Pancreas (tissue), 10 donors: ENCODE results near the gene KIAA0753. TPM values are rescaled to one million over a fixed set of nuclear protein-coding genes. Genes with fewer than 3 reads are reported as not detected.

ENCODE experiments used
- ATAC-seq, 4 donors: fragments of 200-7000 bp; cut with Tn5 transposase; one replicate each; pipeline versions ENCODE4 v1.8.0 to v1.9.1; 2020; ENCODE audit warnings: mild to moderate bottlenecking in 4 of 4, moderate library complexity in 4 of 4
- DNase-seq, 6 donors: peaks; one replicate each; pipeline ENCODE4 v3.0.0-alpha.2; 2020
- FAIRE-seq: peaks from 2 replicates; lab custom pipeline; 2012; peaks lifted over from hg19 to GRCh38; lab: Jason Lieb, UNC
- H3K27ac ChIP-seq, 4 donors: fragments of 200-600 bp; sonication (generic); 1 replicate in 3 of 4; 2 replicates in 1 of 4; pipeline versions ENCODE4 v1.5.0 to v1.8.0; 2020
- H3K27me3 ChIP-seq, 4 donors: fragments of 200-600 bp; one replicate each; pipeline ENCODE4 v1.8.0; 2021
- H3K36me3 ChIP-seq, 3 donors: fragments of 200-600 bp; sonication (generic) in 1 of 3; one replicate each; pipeline versions ENCODE4 v1.5.0 to v1.8.0; 2020 to 2021
- H3K4me1 ChIP-seq, 3 donors: fragments of 200-600 bp; one replicate each; pipeline ENCODE4 v1.8.0; 2021
- H3K4me3 ChIP-seq, 4 donors: fragments of 200-600 bp; sonication (generic) in 2 of 4; one replicate each; pipeline versions ENCODE4 v1.5.0 to v1.8.0; 2020 to 2021
- H3K9me3 ChIP-seq, 4 donors: fragments of 200-600 bp; one replicate each; pipeline ENCODE4 v1.8.0; 2021
- WGBS, 2 donors: extraction: QIAGEN DNeasy Blood & Tissue Kit; methylation state at CpG; one replicate each; pipeline ENCODE4 v1.1.7; 2013; 5-methylcytosine and 5-hydroxymethylcytosine counted together
- intact Hi-C, 3 donors: fragments of 100-400 bp; cut with DNase I; formaldehyde crosslinking; loops; one replicate each; pipeline versions ENCODE4 v1.11.1 to v1.14.2; 2022
- polyA plus RNA-seq, 2 donors: library from polyadenylated mRNA; stranded (reverse); fragments of 200-250 nt; gene quantifications; one replicate each; pipeline ENCODE4 v1.2.3, GENCODE V29; 2013
- total RNA-seq, 6 donors: library from RNA; stranded (reverse); fragmentation: NEBNext Ultra II Directional in 4 of 6; extraction: Animal tissue kit (Norgen Biotek cat#: 25700) in 4 of 6; gene quantifications; one replicate each; pipeline versions ENCODE4 v1.2.1 to v1.2.4, GENCODE V29; 2021 to 2023
- TF ChIP-seq, protein P1 (sequence below), 4 donors: fragments of 200-600 bp; sonication (generic) in 3 of 4; IDR thresholded peaks; one replicate each; pipeline versions ENCODE4 v1.5.0 to v1.8.0; 2021; ENCODE audit warnings: antibody characterized with exemption in 4 of 4
- donor health status: healthy with polysubstance abuse.
- donor health status: DM: no; HTN: no; CAD: no; lungs with moderate emphysema.
- donor health status: DM: no; HTN: no; CAD: no.
- donor health status: control.
- donor health status: control.
- donor health status: Bipolar disorder and iron deficiency.
- donor health status: DM: yes; HTN: yes; CAD: no.
- donor health status: DM: no; HTN: no; CAD: no.
- donor health status: DM: no; HTN: no; CAD: no.
- donor health status: DM: yes; HTN: yes; CAD: no.

Gene KIAA0753
- total and polyA plus RNA-seq, 8 donors: 4.4 to 10.6 (median 6.0) TPM

DNA sequence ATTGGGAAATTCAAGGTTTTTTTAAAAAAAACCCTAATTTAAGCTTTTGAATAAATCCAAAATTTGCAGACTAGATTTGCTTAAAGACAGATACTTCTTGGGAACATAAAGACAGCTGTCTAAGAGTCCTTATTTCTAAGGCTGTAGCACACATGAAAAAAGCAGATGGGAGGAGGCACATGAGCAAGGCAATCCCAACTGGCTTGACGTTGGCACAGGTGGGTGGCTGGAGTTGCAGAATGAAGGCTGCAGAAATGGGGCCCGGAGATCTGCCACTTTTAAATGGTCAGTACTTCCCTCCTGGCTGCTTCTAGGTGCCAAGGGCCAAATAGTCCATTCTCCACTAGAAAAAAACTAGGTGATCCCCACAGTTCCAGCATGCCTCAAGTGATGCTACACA is 4.4 kb downstream of the KIAA0753 start:
- ATAC-seq (no peak), FAIRE-seq (no peak)
- intact Hi-C loops: no loop called here

DNA sequence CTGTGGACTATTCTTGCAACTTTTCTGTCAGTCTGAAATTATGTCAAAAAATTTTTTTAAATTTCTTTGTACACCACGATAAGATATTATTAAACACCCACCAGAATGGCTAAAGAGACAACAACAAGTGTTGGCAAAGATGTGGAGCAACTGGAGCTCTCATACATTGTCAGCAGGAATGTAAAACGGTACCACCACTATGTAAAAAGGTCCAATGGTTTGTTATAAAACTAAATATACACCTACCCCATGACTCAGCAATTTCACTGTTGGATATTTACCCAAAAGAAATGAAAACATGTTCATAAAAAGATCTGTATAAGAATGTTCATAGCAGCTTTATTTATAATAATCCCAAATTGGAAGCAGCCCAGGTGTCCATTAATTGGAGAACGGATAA is 7.2 kb downstream of the KIAA0753 start:
- TF ChIP-seq, protein P1, sequence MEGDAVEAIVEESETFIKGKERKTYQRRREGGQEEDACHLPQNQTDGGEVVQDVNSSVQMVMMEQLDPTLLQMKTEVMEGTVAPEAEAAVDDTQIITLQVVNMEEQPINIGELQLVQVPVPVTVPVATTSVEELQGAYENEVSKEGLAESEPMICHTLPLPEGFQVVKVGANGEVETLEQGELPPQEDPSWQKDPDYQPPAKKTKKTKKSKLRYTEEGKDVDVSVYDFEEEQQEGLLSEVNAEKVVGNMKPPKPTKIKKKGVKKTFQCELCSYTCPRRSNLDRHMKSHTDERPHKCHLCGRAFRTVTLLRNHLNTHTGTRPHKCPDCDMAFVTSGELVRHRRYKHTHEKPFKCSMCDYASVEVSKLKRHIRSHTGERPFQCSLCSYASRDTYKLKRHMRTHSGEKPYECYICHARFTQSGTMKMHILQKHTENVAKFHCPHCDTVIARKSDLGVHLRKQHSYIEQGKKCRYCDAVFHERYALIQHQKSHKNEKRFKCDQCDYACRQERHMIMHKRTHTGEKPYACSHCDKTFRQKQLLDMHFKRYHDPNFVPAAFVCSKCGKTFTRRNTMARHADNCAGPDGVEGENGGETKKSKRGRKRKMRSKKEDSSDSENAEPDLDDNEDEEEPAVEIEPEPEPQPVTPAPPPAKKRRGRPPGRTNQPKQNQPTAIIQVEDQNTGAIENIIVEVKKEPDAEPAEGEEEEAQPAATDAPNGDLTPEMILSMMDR (IDR thresholded peaks at IDR 0.05): no peak
- ATAC-seq (no peak), FAIRE-seq (no peak), DNase-seq (no peak)
- Histone ChIP-seq H3K4me3 (no peak overlapping the region), H3K27me3 (no peaks in the 10 kb centered on the region), H3K4me1 (no peaks in the 10 kb centered on the region), H3K9me3 (no peaks in the 10 kb centered on the region), H3K36me3 (peaks cover 0 to 23% (median 2%) of the 10 kb centered on the region in 3 donors), H3K27ac (no peak overlapping the region)
- WGBS, 2 donors: 96 to 97% methylated on average over 3 of the region's 3 CpGs
- intact Hi-C loops: no loop called here

More for the DNA sequence above, 4.4 kb downstream of the KIAA0753 start:
- TF ChIP-seq, protein P1 (IDR thresholded peaks at IDR 0.05): no peak
- 63 to 77% methylated on average over 2 of the region's 2 CpGs for WGBS, 2 donors
- no peaks in the 10 kb centered on the region for H3K27me3 ChIP-seq
- peaks cover 0 to 23% (median 2%) of the 10 kb centered on the region in 3 donors for H3K36me3 ChIP-seq
- H3K9me3 ChIP-seq: no peaks in the 10 kb centered on the region
- DNase-seq: no peak
- peaks cover 0 to 12% (median 8%) of the 10 kb centered on the region in 3 donors for H3K4me1 ChIP-seq
- H3K4me3 ChIP-seq: no peak overlapping the region
- no peak overlapping the region for H3K27ac ChIP-seq

DNA sequence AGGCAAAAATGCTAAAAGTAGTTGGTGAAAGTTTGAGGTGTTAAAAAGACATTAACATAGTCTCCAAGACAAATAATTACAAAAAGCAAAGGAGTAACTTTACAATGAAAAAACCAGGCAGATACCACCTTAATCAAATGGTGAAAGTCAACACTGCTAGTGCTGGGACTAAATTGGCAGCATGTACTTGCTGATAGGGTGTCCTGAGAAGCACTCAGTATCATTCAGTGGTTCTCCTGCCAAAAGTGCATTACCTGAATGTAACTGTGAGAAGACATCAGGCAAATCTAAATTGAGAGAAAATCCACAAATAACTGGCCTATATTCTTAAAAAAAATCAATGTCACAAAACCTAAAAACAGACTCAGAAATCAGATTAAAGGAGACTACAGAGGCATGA is 8.0 kb downstream of the KIAA0753 start:
- DNase-seq: no peak
- ATAC-seq: no peak
- intact Hi-C loops: no loop called here
- no peak for FAIRE-seq
- peaks cover 0 to 23% (median 2%) of the 10 kb centered on the region in 3 donors for H3K36me3 ChIP-seq
- H3K27ac ChIP-seq: no peak overlapping the region
- no peaks in the 10 kb centered on the region for H3K27me3 ChIP-seq
- H3K4me3 ChIP-seq: no peak overlapping the region
- TF ChIP-seq, protein P1 (IDR thresholded peaks at IDR 0.05): no peak
- H3K4me1 ChIP-seq: no peaks in the 10 kb centered on the region
- H3K9me3 ChIP-seq: no peaks in the 10 kb centered on the region

DNA sequence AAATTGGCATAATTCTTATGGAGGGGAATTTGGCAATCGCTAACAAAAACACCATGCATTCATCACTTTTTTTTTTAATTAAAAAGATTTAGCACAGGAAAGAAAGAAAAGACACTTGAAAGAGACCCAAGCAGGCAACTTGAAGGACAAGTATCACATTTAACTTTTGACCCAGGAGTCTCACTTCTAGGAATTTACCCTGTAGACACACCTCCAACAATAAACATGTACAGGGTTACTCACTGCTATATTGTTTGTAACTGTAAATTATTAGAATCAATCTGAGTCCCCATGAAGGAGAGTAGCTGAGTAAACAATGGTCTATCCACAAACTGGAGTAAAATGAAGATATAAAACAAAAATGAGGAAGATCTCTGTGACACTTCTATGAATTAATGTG is 10.1 kb downstream of the KIAA0753 start:
- H3K4me3 ChIP-seq: no peak overlapping the region
- 97 to 100% methylated on average over 1 of the region's 1 CpG for WGBS, 2 donors
- peaks cover 0 to 28% (median 2%) of the 10 kb centered on the region in 3 donors for H3K36me3 ChIP-seq
- no peaks in the 10 kb centered on the region for H3K9me3 ChIP-seq
- no peak for FAIRE-seq
- DNase-seq: no peak
- H3K4me1 ChIP-seq: no peaks in the 10 kb centered on the region
- no peak overlapping the region for H3K27ac ChIP-seq
- TF ChIP-seq, protein P1 (IDR thresholded peaks at IDR 0.05): no peak
- intact Hi-C loops: no loop called here
- no peaks in the 10 kb centered on the region for H3K27me3 ChIP-seq
- ATAC-seq: no peak

DNA sequence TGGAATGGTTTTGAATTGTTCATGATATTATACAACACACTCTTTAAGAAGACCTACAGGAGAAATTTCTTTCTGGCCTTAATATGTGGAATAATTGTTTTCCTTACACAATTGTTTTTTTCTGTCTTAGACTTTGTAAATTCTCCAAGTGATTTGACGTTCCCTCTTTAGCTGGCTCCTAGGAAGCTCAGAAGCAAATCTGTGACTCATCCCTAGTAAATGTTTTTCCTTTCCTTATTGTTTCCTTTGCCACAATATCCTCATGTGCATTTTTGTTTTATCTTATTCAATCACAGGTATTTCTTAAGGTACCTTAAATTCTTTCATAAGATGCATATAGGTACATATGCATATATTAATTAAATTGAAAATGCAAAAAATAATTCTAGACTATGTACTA is 13.5 kb downstream of the KIAA0753 start:
- no peak for FAIRE-seq
- WGBS, 2 donors: 82 to 93% methylated on average over 1 of the region's 1 CpG

More for the DNA sequence above, 13.5 kb downstream of the KIAA0753 start:
- peaks cover 0 to 18% (median 2%) of the 10 kb centered on the region in 3 donors for H3K36me3 ChIP-seq
- H3K4me3 ChIP-seq: no peak overlapping the region
- intact Hi-C loops: no loop called here
- H3K4me1 ChIP-seq: no peaks in the 10 kb centered on the region
- no peak for DNase-seq
- TF ChIP-seq, protein P1 (IDR thresholded peaks at IDR 0.05): no peak
- no peaks in the 10 kb centered on the region for H3K9me3 ChIP-seq
- no peak for ATAC-seq
- no peaks in the 10 kb centered on the region for H3K27me3 ChIP-seq
- no peak overlapping the region for H3K27ac ChIP-seq
